ENCODE measurements around the gene ITGA3.
A peak's percentile ranks its signal among the peaks of the same experiment; 100 is the strongest.

Gene ITGA3

GRCh38 chr17:50090971-50091917 lies 35.3 kb downstream of the ITGA3 start:
- DNase-seq, result no peak

DNA sequence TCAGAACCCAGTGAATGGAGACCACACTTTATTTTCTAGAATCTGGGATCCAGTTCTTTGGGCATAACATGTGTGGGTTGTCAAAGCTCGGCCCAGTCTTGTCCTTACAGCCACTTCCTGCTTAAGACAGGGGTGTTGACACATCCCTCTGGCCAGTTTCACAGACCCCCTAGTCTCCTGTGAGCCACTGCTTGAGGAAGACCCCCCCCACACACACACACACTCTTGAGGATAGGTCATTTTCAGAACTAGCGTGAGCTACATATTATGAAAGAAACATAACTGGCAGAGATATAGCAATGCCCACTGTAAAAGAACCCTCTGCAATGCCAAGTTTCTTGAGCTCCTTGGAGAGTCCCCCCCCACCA lies 36.0 kb downstream of the ITGA3 start:
- no peak for DNase-seq

DNA sequence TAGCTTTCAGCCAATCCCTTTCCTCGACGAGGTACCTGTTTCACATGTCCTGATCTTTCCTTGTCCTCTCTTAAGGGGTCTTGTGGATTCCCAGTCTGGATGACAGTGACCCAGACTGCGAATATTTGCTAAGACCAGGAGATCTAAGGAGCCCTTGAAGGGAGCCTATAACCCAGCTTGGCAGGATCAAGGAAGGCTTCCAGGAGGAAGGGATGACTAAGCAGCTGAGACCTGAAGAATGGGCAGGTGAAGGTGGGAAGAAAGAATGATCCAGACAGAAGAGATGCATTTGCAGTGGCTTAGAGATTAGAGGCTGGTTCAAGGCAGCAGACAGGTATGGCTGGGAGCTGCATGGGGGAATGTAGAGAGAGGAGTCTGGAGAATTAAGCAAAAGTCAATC lies 37.3 kb downstream of the ITGA3 start:
- DNase-seq, result no peak

GRCh38 chr17:50093807-50094206 lies 37.9 kb downstream of the ITGA3 start:
- no peak for DNase-seq

GRCh38 chr17:50094243-50094752 lies 38.4 kb downstream of the ITGA3 start:
- peak in 57 of 58 donors; percentile 52 to 96 (median 84) for DNase-seq

DNA sequence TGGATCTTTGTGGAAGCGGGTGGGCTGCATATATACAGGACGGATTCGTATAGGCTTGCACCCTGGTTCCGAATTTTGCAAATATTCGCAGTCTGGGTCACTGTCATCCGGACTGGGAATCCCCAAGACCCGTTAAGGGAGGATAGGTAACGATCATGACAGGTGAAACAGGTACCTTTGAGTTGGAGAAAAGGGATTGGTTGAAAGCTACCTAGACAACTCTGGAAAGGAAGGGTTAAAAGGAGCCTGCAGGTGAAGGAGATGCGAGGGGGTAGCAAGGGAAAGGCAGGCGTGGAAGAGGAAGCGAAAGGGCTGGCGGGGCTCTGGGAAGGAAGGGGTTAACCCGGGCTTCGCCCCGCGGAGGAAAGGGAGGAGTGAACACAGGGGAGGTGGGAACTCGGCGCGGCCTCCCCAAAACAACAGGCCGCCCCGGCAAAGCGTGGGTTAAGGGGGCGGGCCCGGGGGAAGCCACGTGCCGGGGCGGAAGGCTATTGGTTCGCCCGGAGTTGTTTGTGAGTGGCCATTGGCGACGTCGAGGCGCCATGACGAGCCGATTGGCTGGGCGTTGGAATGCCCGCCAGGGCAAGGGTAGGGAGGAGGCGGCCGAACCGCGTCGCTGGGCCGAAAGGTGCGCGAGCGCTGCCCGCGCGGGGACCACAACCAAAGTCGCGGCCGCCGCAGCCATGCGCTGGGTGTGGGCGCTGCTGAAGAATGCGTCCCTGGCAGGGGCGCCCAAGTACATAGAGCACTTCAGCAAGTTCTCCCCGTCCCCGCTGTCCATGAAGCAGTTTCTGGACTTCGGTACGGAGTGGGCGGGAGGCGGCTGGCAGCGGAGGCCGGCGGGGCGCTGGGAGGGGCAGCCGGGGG lies 39.1 kb downstream of the ITGA3 start, which contains the start of gene PDK2:
PDK2 (plus strand) TSS at position 599 of the 867 bp plus-strand sequence; CDS start at position 684, 85 bp downstream.
- DNase-seq, result peak; percentile 67 to 99 (median 95)

DNA sequence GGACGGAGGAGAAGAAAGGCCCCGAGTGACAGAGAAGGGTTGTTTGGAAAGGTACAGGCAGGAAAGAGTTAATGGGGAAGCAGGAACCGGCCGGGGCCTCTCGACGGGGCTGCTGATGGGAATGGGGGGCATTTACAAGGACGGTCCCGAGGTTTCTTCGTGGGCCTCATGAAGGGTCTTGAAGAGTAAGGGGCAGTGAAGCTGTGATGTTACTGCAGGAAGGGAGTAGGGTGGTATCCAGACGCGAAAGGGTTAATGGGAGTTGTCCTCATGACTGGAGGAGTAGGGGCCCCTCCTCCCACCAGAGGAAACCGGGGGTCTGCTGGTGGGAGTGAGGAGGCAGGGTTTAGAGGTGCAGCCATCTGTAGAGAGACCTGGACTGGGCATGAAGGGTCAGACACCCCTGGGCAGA lies 39.7 kb downstream of the ITGA3 start:
- DNase-seq, result peak in 10 of 58 donors; percentile 37 to 57 (median 50)

- peak in 3 of 58 donors; percentile 21 to 34 (median 29) for DNase-seq
These were observed 40.2 kb downstream of the ITGA3 start for GRCh38 chr17:50096092-50096491.

GRCh38 chr17:50096758-50097157 lies 40.8 kb downstream of the ITGA3 start:
- DNase-seq, result no peak

DNA sequence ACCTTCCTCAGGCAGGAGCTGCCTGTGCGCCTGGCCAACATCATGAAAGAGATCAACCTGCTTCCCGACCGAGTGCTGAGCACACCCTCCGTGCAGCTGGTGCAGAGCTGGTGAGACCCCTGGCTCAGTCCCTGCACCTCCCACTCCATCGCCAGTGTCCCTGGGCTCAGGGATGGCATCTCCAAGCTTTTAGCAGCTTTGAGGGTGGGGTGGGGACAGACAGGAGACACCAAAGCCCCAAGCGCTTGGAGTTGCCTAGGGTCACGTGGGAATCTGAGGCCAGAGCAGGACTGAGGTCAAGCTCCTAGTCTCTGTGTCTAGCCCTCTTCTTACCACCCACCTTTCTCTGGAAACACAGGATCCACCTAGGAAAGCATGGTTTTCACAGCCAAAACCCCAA lies 41.5 kb downstream of the ITGA3 start:
- no peak for DNase-seq

DNA sequence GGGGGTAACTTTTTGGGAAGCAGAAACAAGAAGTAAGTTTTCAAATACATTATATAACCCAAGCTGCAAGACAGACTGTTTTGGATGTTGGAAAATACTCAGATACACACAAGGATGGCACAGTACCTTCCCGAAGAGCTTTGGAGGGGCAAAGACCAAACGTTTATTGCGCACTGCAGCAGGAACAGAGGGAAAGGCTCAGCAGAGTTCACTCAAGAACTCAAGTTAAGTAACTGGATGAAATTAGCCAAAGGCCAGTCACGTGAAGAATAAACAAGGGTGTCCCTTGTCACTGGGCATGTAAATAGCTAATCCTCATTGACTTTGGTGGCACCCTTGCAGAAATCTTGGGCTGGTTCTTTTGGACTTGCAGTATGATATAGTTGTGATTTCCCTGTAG lies 42.0 kb downstream of the ITGA3 start:
- no peak for DNase-seq

DNA sequence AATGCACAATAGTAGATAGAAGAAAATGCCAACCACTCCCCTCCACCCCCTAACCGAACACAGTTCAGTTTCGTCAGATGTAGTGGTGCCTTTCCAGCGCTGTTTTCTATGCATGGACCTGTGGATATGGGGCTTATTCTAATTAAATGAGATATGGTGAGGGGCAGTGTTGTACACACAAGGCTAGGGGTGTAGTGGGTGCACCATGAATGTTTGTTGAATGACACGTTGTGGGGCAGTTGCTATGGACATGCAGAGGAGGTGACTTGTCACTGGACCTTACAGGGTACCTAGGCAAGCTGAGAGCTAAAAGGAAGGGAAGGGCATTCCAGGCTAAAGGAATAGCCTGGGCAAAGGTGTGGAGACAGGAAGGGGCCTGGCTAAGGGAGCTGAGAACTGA lies 42.7 kb downstream of the ITGA3 start:
- no peak for DNase-seq

DNA sequence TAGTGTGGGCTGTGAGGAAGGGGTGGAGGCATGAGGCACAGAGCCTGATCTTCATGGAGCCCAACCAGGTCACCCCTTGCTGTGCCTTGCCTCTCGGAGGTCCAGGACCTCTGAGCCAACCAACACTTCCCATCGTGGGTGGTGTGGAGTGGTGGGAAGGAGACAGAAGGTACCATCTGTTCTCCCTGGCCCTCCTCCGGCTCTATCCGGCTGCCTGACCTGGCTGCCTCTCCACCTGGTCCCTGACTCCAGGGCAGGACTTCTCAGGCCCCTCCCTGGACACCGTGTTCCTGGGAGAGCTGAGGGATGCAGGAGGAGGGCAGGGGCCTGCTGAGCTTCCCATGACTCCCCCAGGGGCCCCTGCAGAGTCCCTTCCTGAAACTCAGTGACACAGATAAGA lies 43.1 kb downstream of the ITGA3 start:
- DNase-seq, result no peak

DNA sequence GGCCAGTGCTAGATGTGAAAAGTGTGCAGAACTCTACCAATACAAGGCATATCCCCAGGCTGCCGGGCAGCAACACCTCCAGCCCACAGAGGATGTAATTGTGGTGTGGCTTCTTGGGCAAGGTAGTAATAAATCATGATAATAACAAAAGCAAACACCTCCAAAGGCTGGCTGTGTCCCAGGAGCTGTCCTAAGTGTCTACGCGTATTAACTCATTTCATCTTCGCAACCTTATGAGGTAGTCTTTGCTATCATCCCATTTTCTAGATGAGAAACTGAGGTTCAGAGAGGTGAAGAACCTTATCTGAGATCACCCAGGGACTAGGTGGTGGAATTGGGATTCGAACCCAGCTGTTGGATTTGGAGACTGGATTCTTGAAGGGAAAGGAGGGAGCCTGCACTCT lies 44.6 kb downstream of the ITGA3 start:
- no peak for DNase-seq

GRCh38 chr17:50100921-50101345 lies 45.0 kb downstream of the ITGA3 start:
- DNase-seq, result peak in 18 of 58 donors; percentile 34 to 80 (median 58)

DNA sequence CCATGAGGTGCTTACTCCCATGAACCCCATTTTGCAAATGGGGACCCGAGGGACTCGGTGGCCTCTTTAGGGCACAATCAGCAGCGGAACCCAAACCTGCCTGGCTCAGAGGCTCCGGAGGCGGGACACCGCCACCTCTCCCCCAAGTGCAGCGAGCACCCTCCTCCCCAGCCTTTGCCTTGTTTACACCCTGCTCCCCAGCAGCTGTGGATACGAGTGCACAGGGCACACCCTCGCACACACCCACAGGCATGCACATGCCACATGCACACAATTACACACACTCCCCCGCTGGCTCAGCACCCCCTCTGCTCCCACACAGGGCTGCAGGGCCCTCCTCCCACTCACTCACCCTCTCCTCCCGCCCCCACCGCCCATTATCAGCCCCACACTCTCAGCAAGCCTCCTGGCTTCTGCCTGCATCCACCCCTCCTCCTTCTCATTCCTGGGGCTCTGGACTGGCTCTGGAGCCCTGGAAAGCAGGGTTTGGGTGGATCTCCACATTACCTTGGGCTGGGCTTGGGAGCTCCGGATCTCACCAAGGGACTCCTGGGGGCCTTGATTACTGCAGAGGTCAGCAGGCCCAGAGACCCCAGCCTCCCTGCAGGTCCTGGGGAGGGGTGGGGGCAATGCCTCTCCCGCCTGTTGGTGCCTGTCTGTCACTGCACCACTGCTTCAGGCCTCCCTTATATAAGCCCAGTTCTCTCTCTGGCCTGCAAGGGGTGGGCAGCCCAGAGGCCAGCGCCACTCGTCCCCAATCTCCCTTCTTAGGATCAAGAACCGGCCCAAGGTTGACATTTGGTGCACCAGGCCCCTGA lies 45.6 kb downstream of the ITGA3 start:
- DNase-seq, result peak in 27 of 58 donors; percentile 26 to 77 (median 52)

DNA sequence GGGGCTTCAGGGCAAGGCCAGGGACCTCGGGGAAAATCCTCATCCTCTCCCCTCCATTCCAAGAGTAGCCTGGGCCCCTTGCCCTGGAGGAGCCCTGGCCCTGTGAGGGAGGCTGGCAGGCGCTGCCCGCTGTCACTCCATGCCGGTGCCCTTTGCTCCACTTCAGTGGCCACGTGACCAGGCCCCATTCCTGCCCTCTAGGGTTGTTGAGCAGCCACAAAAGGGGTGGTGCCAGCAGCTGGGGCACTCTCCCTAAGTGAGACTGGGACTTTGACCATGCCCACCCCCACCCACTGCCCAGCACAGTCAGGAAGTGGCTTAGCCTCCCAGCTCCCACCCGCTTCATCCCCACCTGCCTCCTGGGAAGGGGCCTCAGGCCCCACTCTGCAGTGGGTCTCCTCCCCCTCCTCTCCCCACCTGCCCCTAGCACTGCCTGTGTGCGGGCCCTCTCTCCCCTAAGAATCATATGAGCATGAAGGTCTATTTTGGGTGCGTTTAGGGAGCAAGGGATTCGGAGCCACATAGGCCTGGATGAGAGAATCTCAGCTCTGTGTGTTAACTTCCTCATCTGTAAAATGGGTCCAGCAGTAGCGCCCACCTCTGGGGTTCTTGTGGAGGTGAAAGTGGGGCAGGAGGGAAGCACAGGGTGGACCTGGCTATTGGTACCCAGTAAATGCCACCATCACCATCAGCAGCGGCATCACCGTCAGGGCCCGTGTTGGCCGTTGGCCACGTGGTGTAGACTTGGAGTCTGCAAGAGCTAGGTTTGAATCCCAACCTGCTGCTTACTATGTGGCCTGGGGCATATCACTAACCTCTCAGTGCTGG lies 46.5 kb downstream of the ITGA3 start:
- DNase-seq, result peak in 47 of 58 donors; percentile 16 to 80 (median 53)

DNA sequence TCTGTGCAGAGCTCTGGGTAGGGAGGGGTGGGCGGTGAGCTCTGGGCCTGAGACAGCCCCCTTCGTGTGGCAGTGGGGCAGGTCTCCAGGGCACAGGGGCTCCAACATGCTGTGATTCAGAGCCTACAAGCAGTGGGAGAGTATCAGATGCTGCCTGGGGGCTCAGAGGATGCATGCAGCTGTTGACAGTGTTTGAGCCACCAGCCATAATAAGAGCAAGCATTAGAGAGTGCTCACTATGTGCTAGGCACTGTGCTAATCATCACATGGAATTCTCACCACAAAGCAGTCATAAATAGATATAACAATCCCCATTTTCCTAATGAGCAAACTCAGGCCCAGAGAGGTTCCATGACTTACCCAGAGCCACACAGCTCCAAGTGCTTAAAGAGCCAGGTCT lies 47.3 kb downstream of the ITGA3 start:
- DNase-seq, result no peak

DNA sequence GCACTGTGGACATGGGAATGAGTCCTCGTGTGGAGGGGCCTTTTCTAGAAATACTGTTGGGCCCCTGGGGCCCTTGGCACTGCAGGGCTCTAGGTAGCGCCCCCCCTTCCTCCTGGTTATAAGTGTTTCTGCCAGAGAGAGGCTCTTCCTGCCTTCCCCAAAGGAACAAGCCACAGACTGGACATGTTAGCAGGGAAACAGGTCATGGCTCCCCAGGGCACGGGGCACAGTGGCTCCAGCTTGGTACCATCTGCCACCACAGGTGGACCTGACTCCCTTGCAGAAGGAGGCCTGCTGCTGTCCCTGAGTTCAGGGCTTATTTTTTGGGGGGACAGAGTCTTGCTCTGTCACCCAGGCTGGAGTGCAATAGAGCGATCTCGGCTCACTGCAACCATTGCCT lies 48.0 kb downstream of the ITGA3 start:
- no peak for DNase-seq

GRCh38 chr17:50105811-50106210 lies 49.9 kb downstream of the ITGA3 start:
- no peak for DNase-seq

Measured in anterior cingulate cortex (tissue), 58 donors.